Measurements from ENCODE around the gene UGT1A7. TPM values are rescaled to one million over a fixed set of nuclear protein-coding genes. Genes with fewer than 3 reads are reported as not detected.

The UGT1A7 gene
- total RNA-seq, 1 donor from 2014 or later: 0.53 TPM

DNA sequence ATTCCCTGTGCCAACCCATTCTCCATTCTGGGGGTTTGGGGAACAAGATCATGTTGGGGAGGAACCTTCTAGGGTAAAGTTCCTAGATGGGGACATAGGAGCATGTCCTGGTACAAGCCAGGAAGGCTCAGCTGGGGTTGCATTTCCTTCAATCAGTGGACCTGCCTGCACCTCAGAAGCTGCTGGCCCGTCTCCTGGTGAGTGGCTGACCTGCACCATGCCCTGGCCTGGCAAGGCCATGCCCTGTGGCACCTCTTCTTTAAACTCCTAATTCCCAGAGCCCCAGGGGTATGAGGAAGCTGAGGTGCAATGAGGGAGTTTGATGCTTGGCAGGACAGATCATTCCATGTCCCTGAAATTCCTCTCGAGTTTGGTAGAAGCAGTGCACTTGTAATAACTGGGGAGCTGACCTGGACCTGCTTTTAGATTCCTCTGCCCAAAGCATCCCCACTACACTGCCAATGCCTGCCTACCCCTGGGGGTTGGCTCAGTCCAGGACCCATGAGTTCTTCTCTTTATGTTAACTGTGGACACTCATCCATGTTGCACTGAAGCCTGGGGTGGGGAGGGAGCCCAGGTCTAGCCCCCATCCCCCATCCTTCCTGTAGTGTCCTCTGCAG lies 121.7 kb downstream of the UGT1A7 start:
- Histone ChIP-seq H3K4me3 (ENCODE audit: low read depth, low read length) (no peak overlapping the region), H3K36me3 (ENCODE audit: control insufficient read depth, insufficient read depth, low read length) (no peaks in the 10 kb centered on the region), H3K27me3 (ENCODE audit: control insufficient read depth, insufficient read depth, low read length) (peaks cover 3% of the 10 kb centered on the region)
- DNase-seq (ENCODE audit: low read depth) (no peak), FAIRE-seq (no peak)
- TF ChIP-seq, protein P1, sequence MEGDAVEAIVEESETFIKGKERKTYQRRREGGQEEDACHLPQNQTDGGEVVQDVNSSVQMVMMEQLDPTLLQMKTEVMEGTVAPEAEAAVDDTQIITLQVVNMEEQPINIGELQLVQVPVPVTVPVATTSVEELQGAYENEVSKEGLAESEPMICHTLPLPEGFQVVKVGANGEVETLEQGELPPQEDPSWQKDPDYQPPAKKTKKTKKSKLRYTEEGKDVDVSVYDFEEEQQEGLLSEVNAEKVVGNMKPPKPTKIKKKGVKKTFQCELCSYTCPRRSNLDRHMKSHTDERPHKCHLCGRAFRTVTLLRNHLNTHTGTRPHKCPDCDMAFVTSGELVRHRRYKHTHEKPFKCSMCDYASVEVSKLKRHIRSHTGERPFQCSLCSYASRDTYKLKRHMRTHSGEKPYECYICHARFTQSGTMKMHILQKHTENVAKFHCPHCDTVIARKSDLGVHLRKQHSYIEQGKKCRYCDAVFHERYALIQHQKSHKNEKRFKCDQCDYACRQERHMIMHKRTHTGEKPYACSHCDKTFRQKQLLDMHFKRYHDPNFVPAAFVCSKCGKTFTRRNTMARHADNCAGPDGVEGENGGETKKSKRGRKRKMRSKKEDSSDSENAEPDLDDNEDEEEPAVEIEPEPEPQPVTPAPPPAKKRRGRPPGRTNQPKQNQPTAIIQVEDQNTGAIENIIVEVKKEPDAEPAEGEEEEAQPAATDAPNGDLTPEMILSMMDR (IDR thresholded peaks at IDR 0.05; ENCODE audit: insufficient read depth, low read length, severe bottlenecking): no peak

DNA sequence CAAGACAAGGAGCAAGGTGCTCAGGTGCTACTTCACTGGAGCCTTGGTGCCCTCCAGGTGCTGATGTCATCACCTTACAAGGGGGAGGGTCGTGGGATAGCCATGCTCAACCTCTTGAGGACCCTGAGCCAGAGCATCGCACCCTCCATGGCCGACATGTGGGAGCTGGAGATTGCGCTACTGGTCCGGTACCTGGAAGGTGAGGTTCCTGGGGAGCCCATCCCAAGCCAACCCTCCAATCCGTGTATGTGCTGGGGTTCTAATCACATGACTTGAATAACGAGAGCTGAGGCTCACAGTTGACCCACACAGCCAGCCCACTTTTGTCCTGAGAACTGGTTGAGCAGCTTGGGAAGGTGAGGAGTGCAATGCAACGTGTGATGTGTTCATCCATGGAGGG lies 122.3 kb downstream of the UGT1A7 start:
- H3K27me3 ChIP-seq (ENCODE audit: control insufficient read depth, insufficient read depth, low read length): peaks cover 4% of the 10 kb centered on the region
- no peak overlapping the region for H3K4me3 ChIP-seq (ENCODE audit: low read depth, low read length)
- TF ChIP-seq, protein P1 (IDR thresholded peaks at IDR 0.05; ENCODE audit: insufficient read depth, low read length, severe bottlenecking): no peak
- DNase-seq (ENCODE audit: low read depth) (no peak), FAIRE-seq (no peak)
- H3K36me3 ChIP-seq (ENCODE audit: control insufficient read depth, insufficient read depth, low read length): no peaks in the 10 kb centered on the region

DNA sequence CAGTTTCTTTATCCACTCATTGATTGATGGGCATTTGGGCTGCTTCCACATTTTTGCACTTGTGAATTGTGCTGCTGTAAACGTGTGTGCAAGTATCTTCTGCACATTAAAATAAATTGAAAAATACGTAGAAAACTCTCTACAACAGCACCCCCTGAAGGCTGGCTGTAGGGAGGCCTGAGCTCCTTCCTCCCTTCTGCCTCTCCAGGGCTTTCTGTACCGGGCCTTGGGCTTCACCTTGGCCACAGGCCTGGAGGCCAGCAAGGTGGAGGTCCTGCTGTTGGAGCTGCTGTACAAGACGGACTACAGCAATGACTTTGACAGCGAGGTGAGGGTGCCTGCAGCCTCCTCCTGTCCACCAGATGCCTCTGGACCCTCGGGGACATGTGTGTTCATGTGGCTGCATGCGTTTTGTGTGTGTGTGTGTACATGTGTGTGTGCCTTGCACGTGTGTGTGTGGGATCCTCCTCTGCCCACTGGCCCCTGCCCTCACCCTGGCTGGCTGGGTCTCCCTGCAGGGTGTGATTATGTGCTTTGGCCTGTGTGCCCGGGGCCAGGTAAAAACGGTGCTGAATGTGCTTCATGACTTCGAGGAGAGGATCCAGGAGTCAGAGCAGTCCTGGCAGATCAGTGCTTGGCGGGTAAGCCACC lies 125.6 kb downstream of the UGT1A7 start:
- no peak overlapping the region for H3K4me3 ChIP-seq (ENCODE audit: low read depth, low read length)
- TF ChIP-seq, protein P1 (IDR thresholded peaks at IDR 0.05; ENCODE audit: insufficient read depth, low read length, severe bottlenecking): no peak
- peaks cover 5% of the 10 kb centered on the region for H3K27me3 ChIP-seq (ENCODE audit: control insufficient read depth, insufficient read depth, low read length)
- H3K36me3 ChIP-seq (ENCODE audit: control insufficient read depth, insufficient read depth, low read length): no peaks in the 10 kb centered on the region
- FAIRE-seq: no peak
- DNase-seq (ENCODE audit: low read depth): no peak

DNA sequence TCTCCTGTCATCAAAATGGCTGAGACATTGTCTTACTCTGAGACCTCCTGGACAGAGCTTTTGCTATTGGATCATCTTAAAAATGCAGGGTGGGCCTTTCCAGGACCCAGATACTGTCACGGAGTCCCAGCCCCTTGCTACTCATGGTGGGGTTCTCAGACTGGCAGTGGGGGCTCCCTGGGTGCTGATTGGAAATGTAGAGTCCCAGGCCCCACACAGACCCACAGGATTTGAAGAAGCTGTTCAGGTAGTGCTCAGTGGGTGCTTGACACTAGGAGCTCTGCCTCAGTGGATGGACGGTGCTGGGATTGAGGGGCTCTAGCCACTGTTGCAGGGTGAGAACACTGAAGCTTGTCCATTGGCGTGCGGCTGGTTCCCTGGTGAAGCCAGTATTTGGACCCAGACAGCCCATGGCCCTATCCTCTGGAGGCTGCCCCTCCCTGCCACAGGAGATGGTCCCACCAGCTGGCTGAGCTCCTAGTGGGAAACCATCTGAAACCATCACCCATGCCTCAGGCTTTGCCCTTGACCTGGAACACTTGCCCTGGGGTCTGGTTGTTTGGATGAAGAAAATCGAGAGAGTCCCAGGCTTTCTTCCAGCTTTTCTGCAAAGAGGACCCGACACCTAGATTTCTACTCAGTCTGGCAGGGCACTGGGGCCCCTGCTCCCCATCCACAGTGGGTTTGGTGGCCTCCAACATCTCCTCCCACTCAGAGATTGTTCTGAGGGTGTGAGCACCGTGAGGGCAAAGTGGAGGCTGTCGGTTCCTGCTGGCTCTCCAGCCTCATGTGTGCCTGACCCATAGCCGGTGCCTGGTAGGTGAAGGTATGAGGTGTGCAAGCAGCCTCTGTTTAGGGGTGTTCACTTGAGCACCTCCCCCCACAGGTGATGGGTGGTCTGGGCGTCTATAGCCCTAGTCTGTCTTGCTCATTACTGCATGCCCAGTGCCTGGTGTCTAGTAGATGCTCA lies 126.5 kb downstream of the UGT1A7 start:
- no peak overlapping the region for H3K4me3 ChIP-seq (ENCODE audit: low read depth, low read length)
- DNase-seq (ENCODE audit: low read depth): no peak
- H3K36me3 ChIP-seq (ENCODE audit: control insufficient read depth, insufficient read depth, low read length): no peaks in the 10 kb centered on the region
- TF ChIP-seq, protein P1 (IDR thresholded peaks at IDR 0.05; ENCODE audit: insufficient read depth, low read length, severe bottlenecking): no peak
- peaks cover 5% of the 10 kb centered on the region for H3K27me3 ChIP-seq (ENCODE audit: control insufficient read depth, insufficient read depth, low read length)
- FAIRE-seq: no peak

DNA sequence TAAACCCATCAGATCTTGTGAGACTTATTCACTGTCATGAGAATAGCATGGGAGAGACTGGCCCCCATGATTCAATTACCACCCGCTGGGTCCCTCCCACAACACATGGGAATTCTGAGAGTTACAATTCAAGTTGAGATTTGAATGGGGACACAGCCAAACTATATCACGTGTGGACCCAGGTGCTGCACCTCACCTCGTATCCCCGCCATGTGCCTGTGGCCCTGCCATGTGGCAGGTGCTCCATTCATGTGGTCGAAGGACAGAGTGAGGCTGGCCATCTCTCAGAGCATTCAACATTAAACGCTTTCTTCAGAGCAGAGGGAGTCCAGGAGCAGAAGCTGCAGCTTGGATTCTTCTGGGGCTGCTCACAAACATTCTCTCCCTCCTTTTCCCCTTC lies 128.7 kb downstream of the UGT1A7 start:
- DNase-seq (ENCODE audit: low read depth) (no peak), FAIRE-seq (no peak)
- TF ChIP-seq, protein P1 (IDR thresholded peaks at IDR 0.05; ENCODE audit: insufficient read depth, low read length, severe bottlenecking): no peak
- H3K4me3 ChIP-seq (ENCODE audit: low read depth, low read length): no peak overlapping the region
- peaks cover 7% of the 10 kb centered on the region for H3K27me3 ChIP-seq (ENCODE audit: control insufficient read depth, insufficient read depth, low read length)
- H3K36me3 ChIP-seq (ENCODE audit: control insufficient read depth, insufficient read depth, low read length): no peaks in the 10 kb centered on the region
